Stimulated activated CD8-positive, alpha-beta memory T cell treated with anti-CD3 and anti-CD28 coated beads, Interleukin-12 subunit alpha, Interleukin-12 subunit beta, amount 100 ng/mL, for 4 hours (primary cell): ENCODE measurements around the gene CMTM6.
"Not testable (repeated sequence)": the region's sequence is repeated elsewhere in the genome, so short reads cannot be mapped to it uniquely, and the experiment has no call there.

Source experiments
- DNase-seq: peaks from one replicate; pipeline ENCODE4 v3.0.0-alpha.2; 2020; ENCODE audit warnings: low read depth

The CMTM6 gene

GRCh38 chr3:32466808-32467207 lies 35.8 kb downstream of the CMTM6 start:
- DNase-seq, result not testable (repeated sequence)

- not testable (repeated sequence) for DNase-seq
These were observed 37.9 kb downstream of the CMTM6 start for GRCh38 chr3:32464726-32465125.

- not testable (repeated sequence) for DNase-seq
These were observed 39.2 kb downstream of the CMTM6 start for GRCh38 chr3:32463415-32463814.

- not testable (repeated sequence) for DNase-seq
These were observed 40.3 kb downstream of the CMTM6 start for GRCh38 chr3:32462191-32462986.

GRCh38 chr3:32460817-32461496 lies 41.7 kb downstream of the CMTM6 start:
- DNase-seq, result not testable (repeated sequence)

GRCh38 chr3:32460031-32460749 lies 42.5 kb downstream of the CMTM6 start:
- no peak for DNase-seq

GRCh38 chr3:32459450-32459849 lies 43.2 kb downstream of the CMTM6 start:
- no peak for DNase-seq

GRCh38 chr3:32457971-32458471 lies 44.6 kb downstream of the CMTM6 start:
- DNase-seq, result no peak

- no peak for DNase-seq
These were observed 46.1 kb downstream of the CMTM6 start for GRCh38 chr3:32456429-32457130.

- no peak for DNase-seq
These were observed 46.8 kb downstream of the CMTM6 start for GRCh38 chr3:32455609-32456428.

- DNase-seq, result no peak
These were observed 47.7 kb downstream of the CMTM6 start for GRCh38 chr3:32454731-32455608.

- DNase-seq, result no peak
These were observed 48.5 kb downstream of the CMTM6 start for GRCh38 chr3:32454111-32454510.

GRCh38 chr3:32453346-32453745 lies 49.3 kb downstream of the CMTM6 start:
- DNase-seq, result no peak

GRCh38 chr3:32452009-32452408 lies 50.6 kb downstream of the CMTM6 start:
- DNase-seq, result no peak

- DNase-seq, result no peak
These were observed 51.5 kb downstream of the CMTM6 start for GRCh38 chr3:32450992-32451659.

GRCh38 chr3:32450426-32450825 lies 52.2 kb downstream of the CMTM6 start:
- no peak for DNase-seq

GRCh38 chr3:32449691-32450090 lies 53.0 kb downstream of the CMTM6 start:
- DNase-seq, result no peak

GRCh38 chr3:32448686-32449474 lies 53.8 kb downstream of the CMTM6 start:
- no peak for DNase-seq
